ENCODE data around the gene GRAMD1B.

Gene GRAMD1B

GRCh38 chr11:123588864-123589262 lies 158.8 kb downstream of the GRAMD1B start:
- no peak for DNase-seq (ENCODE audit: low read depth in 1 of 2, low spot score in 1 of 2)
- H3K27me3 ChIP-seq (ENCODE audit: insufficient read depth, poor library complexity, severe bottlenecking), result no peaks in the 10 kb centered on the region
- H3K27ac ChIP-seq (replicated peaks), result no peak overlapping the region
- no peak for TF ChIP-seq GABPA (IDR thresholded peaks at IDR 0.05; ENCODE audit: low read depth)
- TF ChIP-seq CTCF (IDR thresholded peaks at IDR 0.05; ENCODE audit: insufficient read depth, low read length), result no peak
- no peak for TF ChIP-seq POLR2AphosphoS5 (IDR thresholded peaks at IDR 0.05; ENCODE audit: low read depth)
- no peak for TF ChIP-seq SPI1 (IDR thresholded peaks at IDR 0.05; ENCODE audit: borderline replicate concordance, low read depth)
- no peak for TF ChIP-seq REST (IDR thresholded peaks at IDR 0.05; ENCODE audit: insufficient replicate concordance, low read depth)
- no peak overlapping the region for H3K4me3 ChIP-seq (replicated peaks; ENCODE audit: insufficient read depth, low read length)

- no peak overlapping the region for H3K4me3 ChIP-seq (replicated peaks; ENCODE audit: insufficient read depth, low read length)
- TF ChIP-seq POLR2AphosphoS5 (IDR thresholded peaks at IDR 0.05; ENCODE audit: low read depth) (no peak), REST (IDR thresholded peaks at IDR 0.05; ENCODE audit: insufficient replicate concordance, low read depth) (no peak), SPI1 (IDR thresholded peaks at IDR 0.05; ENCODE audit: borderline replicate concordance, low read depth) (no peak), CTCF (IDR thresholded peaks at IDR 0.05; ENCODE audit: insufficient read depth, low read length) (no peak), GABPA (IDR thresholded peaks at IDR 0.05; ENCODE audit: low read depth) (no peak)
- no peak for DNase-seq (ENCODE audit: low read depth in 1 of 2, low spot score in 1 of 2)
- no peaks in the 10 kb centered on the region for H3K27me3 ChIP-seq (ENCODE audit: insufficient read depth, poor library complexity, severe bottlenecking)
- no peak overlapping the region for H3K27ac ChIP-seq (replicated peaks)
These were observed 160.3 kb downstream of the GRAMD1B start for GRCh38 chr11:123590296-123590912.

- TF ChIP-seq SPI1 (IDR thresholded peaks at IDR 0.05; ENCODE audit: borderline replicate concordance, low read depth) (no peak), CTCF (IDR thresholded peaks at IDR 0.05; ENCODE audit: insufficient read depth, low read length) (no peak), REST (IDR thresholded peaks at IDR 0.05; ENCODE audit: insufficient replicate concordance, low read depth) (no peak), POLR2AphosphoS5 (IDR thresholded peaks at IDR 0.05; ENCODE audit: low read depth) (no peak), GABPA (IDR thresholded peaks at IDR 0.05; ENCODE audit: low read depth) (no peak)
- Histone ChIP-seq H3K27ac (replicated peaks) (no peak overlapping the region), H3K27me3 (ENCODE audit: insufficient read depth, poor library complexity, severe bottlenecking) (no peaks in the 10 kb centered on the region), H3K4me3 (replicated peaks; ENCODE audit: insufficient read depth, low read length) (no peak overlapping the region)
- no peak for DNase-seq (ENCODE audit: low read depth in 1 of 2, low spot score in 1 of 2)
These were observed 163.5 kb downstream of the GRAMD1B start for GRCh38 chr11:123593570-123593969.
